GM12892 (cell line): Measurements from ENCODE around the gene SLC17A9.

ENCODE experiments used
- POLR2A ChIP-seq: IDR thresholded peaks from 2 replicates; pipeline ENCODE4 v1.6.1; 2011; ENCODE audit warnings: low read depth, low read length, control low read depth
- POLR2AphosphoS5 ChIP-seq: IDR thresholded peaks from 2 replicates; pipeline ENCODE4 v1.6.1; 2011; ENCODE audit warnings: low read depth, low read length, control low read depth
- TAF1 ChIP-seq: IDR thresholded peaks from 2 replicates; pipeline ENCODE4 v1.6.1; 2011; ENCODE audit warnings: low read depth, mild to moderate bottlenecking, control low read depth, low read length, borderline replicate concordance

DNA sequence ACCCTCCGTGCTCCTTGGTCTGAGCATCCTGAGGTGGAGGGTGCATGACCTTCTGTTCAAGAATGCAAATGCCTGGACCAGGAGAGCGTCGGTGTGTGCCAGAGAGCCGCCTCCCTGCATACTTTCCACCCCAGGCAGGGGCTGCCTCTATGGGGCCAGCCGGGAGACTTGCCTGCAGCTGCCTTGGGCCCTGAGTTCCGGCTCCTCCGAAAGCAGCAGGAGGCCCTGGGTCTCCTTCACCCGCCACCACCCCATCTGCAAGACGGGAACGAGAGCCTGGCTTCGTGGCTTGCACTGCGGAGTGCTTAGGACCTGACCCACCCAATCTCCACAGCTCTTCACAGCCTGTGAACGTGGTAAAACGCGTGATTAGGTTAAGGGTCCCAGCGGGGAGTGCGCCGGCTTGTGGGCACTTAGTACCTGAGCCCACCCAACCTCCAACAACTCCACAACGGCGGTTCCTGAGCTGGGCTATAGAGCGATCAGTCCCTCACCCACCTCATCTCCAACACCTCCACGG, 37.9 kb downstream of the SLC17A9 start:
- no peak for TF ChIP-seq POLR2AphosphoS5
- no peak for TF ChIP-seq POLR2A
- TF ChIP-seq TAF1, result no peak
